IMR-90 (cell line): ENCODE measurements around the gene NCS1. TPM values are rescaled to one million over a fixed set of nuclear protein-coding genes. Genes with fewer than 3 reads are reported as not detected.

Source experiments
- ATAC-seq: fragments of 200-7000 bp; cut with Tn5 transposase; 2 replicates; pipeline ENCODE4 v1.9.1; 2020; ENCODE audit warnings: low read depth, mild to moderate bottlenecking, moderate library complexity
- BruUV-seq: library from RNA; stranded (reverse); fragments of 400-500 nt; replicated peaks from 2 replicates; lab custom pipeline; 2021; lab: Mats Ljungman, UMichigan
- CTCF ChIA-PET: fragments of 300-600 bp; formaldehyde crosslinking; extraction: SDS; loops from one replicate; lab custom pipeline; 2021; ENCODE audit warnings: antibody characterized with exemption; lab: Yijun Ruan, JAX
- POLR2A ChIA-PET: fragments of 300-600 bp; sonication (Branson Sonifier 250); formaldehyde crosslinking; loops from one replicate; lab custom pipeline; 2022; ENCODE audit warnings: antibody characterized with exemption; ENCODE audit not compliant: unreplicated experiment; lab: Charles Lee
- DNase-seq: peaks from one replicate; pipeline ENCODE4 v3.0.0; 2013
- H2AFZ ChIP-seq: replicated peaks from 2 replicates; pipeline ENCODE3; 2013; ENCODE audit warnings: low read length, mild to moderate bottlenecking; ENCODE audit not compliant: poor library complexity
- H2AK5ac ChIP-seq: 2 replicates; pipeline ENCODE4 v1.6.1; 2013; ENCODE audit warnings: low read depth, low read length, inconsistent platforms
- H2AK9ac ChIP-seq: replicated peaks from 2 replicates; pipeline ENCODE3; 2013; ENCODE audit warnings: mild to moderate bottlenecking, low read depth, low read length, moderate library complexity; ENCODE audit not compliant: poor library complexity
- H2BK120ac ChIP-seq: 2 replicates; pipeline ENCODE4 v1.6.1; 2013; ENCODE audit warnings: low read depth, low read length, inconsistent platforms
- H2BK15ac ChIP-seq: 3 replicates; pipeline ENCODE4 v1.6.1; 2013; ENCODE audit warnings: low read depth, low read length, inconsistent platforms
- H2BK20ac ChIP-seq: 2 replicates; pipeline ENCODE4 v1.6.1; 2013; ENCODE audit warnings: low read depth, mild to moderate bottlenecking, inconsistent platforms, low read length, moderate library complexity
- H2BK5ac ChIP-seq: 2 replicates; pipeline ENCODE4 v1.6.1; 2013; ENCODE audit warnings: mild to moderate bottlenecking, low read depth, low read length, inconsistent platforms; ENCODE audit not compliant: poor library complexity, severe bottlenecking
- H3K14ac ChIP-seq: replicated peaks from 2 replicates; pipeline ENCODE4 v1.6.1; 2013; ENCODE audit warnings: low read depth, low read length, inconsistent platforms
- H3K18ac ChIP-seq: 2 replicates; pipeline ENCODE4 v1.6.1; 2013; ENCODE audit warnings: low read depth, low read length, control low read depth
- H3K23ac ChIP-seq: 2 replicates; pipeline ENCODE4 v1.6.1; 2013; ENCODE audit warnings: low read depth, low read length, inconsistent platforms
- H3K27ac ChIP-seq: 2 replicates; pipeline ENCODE4 v1.5.1; 2013; ENCODE audit warnings: mild to moderate bottlenecking, control low read depth, low read length; ENCODE audit not compliant: insufficient read depth
- H3K27me3 ChIP-seq: 2 replicates; pipeline ENCODE4 v1.6.1; 2013; ENCODE audit warnings: low read length; ENCODE audit not compliant: control insufficient read depth, insufficient read depth
- H3K36me3 ChIP-seq: 2 replicates; pipeline ENCODE4 v1.6.1; 2013; ENCODE audit warnings: low read length, mixed read lengths; ENCODE audit not compliant: control insufficient read depth, insufficient read depth
- H3K4ac ChIP-seq: 2 replicates; pipeline ENCODE4 v1.6.1; 2013; ENCODE audit warnings: low read depth, low read length, inconsistent platforms
- H3K4me1 ChIP-seq: 2 replicates; pipeline ENCODE4 v1.6.1; 2013; ENCODE audit warnings: low read length, mixed read lengths; ENCODE audit not compliant: control insufficient read depth, insufficient read depth
- H3K4me2 ChIP-seq: 2 replicates; pipeline ENCODE4 v1.6.1; 2013; ENCODE audit warnings: low read depth, mild to moderate bottlenecking, control low read depth, low read length, moderate library complexity
- H3K4me3 ChIP-seq: 2 replicates; pipeline ENCODE4 v1.5.1; 2013; ENCODE audit warnings: low read depth, mild to moderate bottlenecking, control low read depth, low read length, moderate library complexity; ENCODE audit not compliant: insufficient read depth
- H3K56ac ChIP-seq: 2 replicates; pipeline ENCODE4 v1.6.1; 2013; ENCODE audit warnings: low read length, inconsistent platforms; ENCODE audit not compliant: insufficient read depth; ENCODE audit errors: extremely low read depth
- H3K79me1 ChIP-seq, 2 experiments: 2 replicates each; pipeline ENCODE4 v1.6.1; 2013; ENCODE audit warnings: low read length in 2 of 2, inconsistent platforms in 1 of 2, low read depth in 1 of 2
- H3K9ac ChIP-seq: 2 replicates; pipeline ENCODE4 v1.6.1; 2013; ENCODE audit warnings: low read depth, low read length, control low read depth
- H3K9me1 ChIP-seq: 2 replicates; pipeline ENCODE4 v1.6.1; 2013; ENCODE audit warnings: low read length, inconsistent platforms; ENCODE audit not compliant: insufficient read depth
- H3K9me3 ChIP-seq: 2 replicates; pipeline ENCODE4 v1.6.1; 2013; ENCODE audit warnings: low read length; ENCODE audit not compliant: control insufficient read depth, insufficient read depth
- H4K20me1 ChIP-seq: 2 replicates; pipeline ENCODE4 v1.6.1; 2013; ENCODE audit warnings: low read length, inconsistent platforms; ENCODE audit not compliant: insufficient read depth
- H4K5ac ChIP-seq: 2 replicates; pipeline ENCODE4 v1.6.1; 2013; ENCODE audit warnings: mild to moderate bottlenecking, low read depth, low read length, control low read depth
- H4K8ac ChIP-seq, 2 experiments: 2 replicates each; pipeline ENCODE4 v1.6.1; 2013; ENCODE audit warnings: low read depth in 2 of 2, low read length in 2 of 2, control low read depth in 1 of 2, inconsistent platforms in 1 of 2
- H4K91ac ChIP-seq: 2 replicates; pipeline ENCODE4 v1.6.1; 2013; ENCODE audit warnings: low read depth, low read length, inconsistent platforms; ENCODE audit not compliant: insufficient read depth
- ELK1 ChIP-seq: fragments of 150-350 bp; IDR thresholded peaks from 2 replicates; pipeline ENCODE4 v1.6.1; 2016; ENCODE audit warnings: low read depth, mild to moderate bottlenecking, low read length, moderate library complexity, borderline replicate concordance
- MAZ ChIP-seq: IDR thresholded peaks from 2 replicates; pipeline ENCODE4 v1.6.1; 2012; ENCODE audit warnings: low read depth, mild to moderate bottlenecking, low read length, improper control_type of control experiment, moderate library complexity, borderline replicate concordance
- NFE2L2 ChIP-seq: fragments of 150-350 bp; IDR thresholded peaks from 2 replicates; pipeline ENCODE4 v1.6.1; 2016; ENCODE audit warnings: low read depth, mild to moderate bottlenecking, low read length
- RCOR1 ChIP-seq: IDR thresholded peaks from 2 replicates; pipeline ENCODE4 v1.6.1; 2012; ENCODE audit warnings: mild to moderate bottlenecking, low read length, improper control_type of control experiment; ENCODE audit not compliant: insufficient replicate concordance
- RFX5 ChIP-seq: IDR thresholded peaks from 2 replicates; pipeline ENCODE4 v1.8.0; 2012; ENCODE audit warnings: low read depth, mild to moderate bottlenecking, low read length, moderate library complexity
- WGBS, 2 experiments: methylation state at CpG; one replicate each; pipeline versions ENCODE4 v1.1.5 to v1.1.7; 2013; ENCODE audit warnings: missing lambda C conversion rate in 2 of 2; ENCODE audit not compliant: insufficient read length in 1 of 2; ENCODE audit errors: extremely low coverage in 2 of 2; 5-methylcytosine and 5-hydroxymethylcytosine counted together
- dilution Hi-C: fragments of 300-500 bp; cut with HindIII; formaldehyde crosslinking; loops from one replicate; pipeline ENCODE4 v1.14.3; 2018; ENCODE audit warnings: low sequenced_read_pairs; ENCODE audit not compliant: unreplicated experiment
- in situ Hi-C: fragments of 300-500 bp; cut with MboI; formaldehyde crosslinking; loops from 3 replicates; pipeline ENCODE4 v1.14.3; 2019; ENCODE audit warnings: low sequenced_read_pairs, inconsistent platforms, mixed read lengths
- intact Hi-C: fragments of 100-400 bp; cut with micrococcal nuclease; formaldehyde crosslinking; loops from 2 replicates; pipeline ENCODE4 v1.10.0; 2022
- polyA plus RNA-seq, 3 experiments: library from polyadenylated mRNA; depleted of rRNA; stranded (reverse); fragments of >200 nt; gene quantifications; 2 replicates each; pipeline ENCODE4 v1.2.3, GENCODE V29; 2012; ENCODE audit warnings: low replicate concordance in 1 of 3
- total RNA-seq: library from RNA; depleted of rRNA; stranded (reverse); fragments of >200 nt; gene quantifications from 2 replicates; pipeline ENCODE4 v1.2.3, GENCODE V29; 2012
- TF ChIP-seq, protein P1 (sequence below): conservative IDR thresholded peaks from 2 replicates; pipeline ENCODE4 v1.5.1; 2012; ENCODE audit warnings: mild to moderate bottlenecking, low read depth, low read length, improper control_type of control experiment

NCS1 gene
- total and polyA plus RNA-seq, 2 of the 4 experiments (the other 2 are of a cell fraction): 41.0 to 60.5 TPM

- WGBS, 2 experiments: 87% methylated on average over 4 of the region's 10 CpGs; no CpG with 5 or more reads in 1 of the 2 experiments
- H3K18ac ChIP-seq: no peak overlapping the region
- no peak overlapping the region for H3K23ac ChIP-seq
- no peaks in the 10 kb centered on the region for H3K9me3 ChIP-seq
- no peak overlapping the region for H3K4me3 ChIP-seq
- no peak overlapping the region for H2BK120ac ChIP-seq
- H2BK15ac ChIP-seq: no peak overlapping the region
- no peaks in the 10 kb centered on the region; the same call in 1 of the 2 replicates for H3K27me3 ChIP-seq
- H4K91ac ChIP-seq: no peak overlapping the region
- POLR2A ChIA-PET: no interaction called here
- H3K4me1 ChIP-seq: no peaks in the 10 kb centered on the region
- no TSS peak for BruUV-seq
- ATAC-seq (no peak), DNase-seq (no peak)
- no peaks in the 10 kb centered on the region for H3K36me3 ChIP-seq
- H4K8ac ChIP-seq: no peak overlapping the region
- H4K20me1 ChIP-seq: no peaks in the 10 kb centered on the region
- in situ Hi-C loops: no loop called here
- H3K56ac ChIP-seq: no peak overlapping the region
- no peak overlapping the region for H2AFZ ChIP-seq
- no peaks in the 10 kb centered on the region for H3K79me1 ChIP-seq
- H3K9me1 ChIP-seq: no peaks in the 10 kb centered on the region
- no peak overlapping the region for H3K4ac ChIP-seq
- CTCF ChIA-PET: no interaction called here
- no peak overlapping the region for H3K14ac ChIP-seq
- no peak overlapping the region for H2AK5ac ChIP-seq
- H3K27ac ChIP-seq: no peak overlapping the region
- no peak overlapping the region for H3K4me2 ChIP-seq
- TF ChIP-seq ELK1 (no peak), NFE2L2 (no peak), RCOR1 (no peak), MAZ (no peak), RFX5 (no peak)
- TF ChIP-seq, protein P1, sequence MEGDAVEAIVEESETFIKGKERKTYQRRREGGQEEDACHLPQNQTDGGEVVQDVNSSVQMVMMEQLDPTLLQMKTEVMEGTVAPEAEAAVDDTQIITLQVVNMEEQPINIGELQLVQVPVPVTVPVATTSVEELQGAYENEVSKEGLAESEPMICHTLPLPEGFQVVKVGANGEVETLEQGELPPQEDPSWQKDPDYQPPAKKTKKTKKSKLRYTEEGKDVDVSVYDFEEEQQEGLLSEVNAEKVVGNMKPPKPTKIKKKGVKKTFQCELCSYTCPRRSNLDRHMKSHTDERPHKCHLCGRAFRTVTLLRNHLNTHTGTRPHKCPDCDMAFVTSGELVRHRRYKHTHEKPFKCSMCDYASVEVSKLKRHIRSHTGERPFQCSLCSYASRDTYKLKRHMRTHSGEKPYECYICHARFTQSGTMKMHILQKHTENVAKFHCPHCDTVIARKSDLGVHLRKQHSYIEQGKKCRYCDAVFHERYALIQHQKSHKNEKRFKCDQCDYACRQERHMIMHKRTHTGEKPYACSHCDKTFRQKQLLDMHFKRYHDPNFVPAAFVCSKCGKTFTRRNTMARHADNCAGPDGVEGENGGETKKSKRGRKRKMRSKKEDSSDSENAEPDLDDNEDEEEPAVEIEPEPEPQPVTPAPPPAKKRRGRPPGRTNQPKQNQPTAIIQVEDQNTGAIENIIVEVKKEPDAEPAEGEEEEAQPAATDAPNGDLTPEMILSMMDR: no peak
- no peak overlapping the region for H2BK20ac ChIP-seq
- no peak overlapping the region for H3K9ac ChIP-seq
- no peak overlapping the region for H2BK5ac ChIP-seq
- intact Hi-C loops: no loop called here
- no peak overlapping the region for H4K5ac ChIP-seq
- H2AK9ac ChIP-seq: no peak overlapping the region
- dilution Hi-C loops: no loop called here
Measured at GRCh38 chr9:130159915-130160670, 12.1 kb upstream of the NCS1 start.
